ENCODE data around the gene OSGIN1. TPM values are rescaled to one million over a fixed set of nuclear protein-coding genes. Genes with fewer than 3 reads are reported as not detected.

OSGIN1 gene
- total and polyA plus RNA-seq, 8 donors: 3.6 to 15.9 (median 3.9) TPM

- peak in 1 of 6 donors; percentile 41 for DNase-seq
- no peak for ATAC-seq
- H3K27ac ChIP-seq: no peak overlapping the region
- TF ChIP-seq CTCF (IDR thresholded peaks at IDR 0.05): no peak
- 82 to 89% methylated on average over 22 of the region's 22 CpGs for WGBS, 2 donors
- H3K9me3 ChIP-seq: no peaks in the 10 kb centered on the region
- H3K27me3 ChIP-seq: no peaks in the 10 kb centered on the region
- intact Hi-C loops (cut with DNase I): loop anchor here in 2 of 3 donors (10.0 kb wide), 2 partner anchors 81 to 211 kb away; partner anchors contain the start of gene SLC38A8 (in 1 of the 2)
- no peak for FAIRE-seq
- H3K4me1 ChIP-seq: no peaks in the 10 kb centered on the region
- no peak overlapping the region for H3K4me3 ChIP-seq
- peaks cover 0 to 31% (median 6%) of the 10 kb centered on the region in 3 donors for H3K36me3 ChIP-seq
These were observed 10.5 kb downstream of the OSGIN1 start for GRCh38 chr16:83963277-83964119.

- intact Hi-C loops (cut with DNase I): loop anchor here in 2 of 3 donors (5.0 to 10.0 kb wide), 3 partner anchors 80 to 210 kb away; partner anchors contain the start of gene SLC38A8 (in 1 of the 2)
- H3K27ac ChIP-seq: no peak overlapping the region
- peak in 1 of 6 donors; percentile 65 for DNase-seq
- no peak for TF ChIP-seq CTCF (IDR thresholded peaks at IDR 0.05)
- 92 to 93% methylated on average over 26 of the region's 26 CpGs for whole genome bisulfite sequencing, 2 donors
- no peak overlapping the region for H3K4me3 ChIP-seq
- no peaks in the 10 kb centered on the region for H3K9me3 ChIP-seq
- H3K36me3 ChIP-seq: peaks cover 0 to 23% (median 0%) of the 10 kb centered on the region in 3 donors
- H3K27me3 ChIP-seq: no peaks in the 10 kb centered on the region
- no peaks in the 10 kb centered on the region for H3K4me1 ChIP-seq
- FAIRE-seq: no peak
- no peak for ATAC-seq
These were observed 11.8 kb downstream of the OSGIN1 start for GRCh38 chr16:83964684-83965443.

- no peak for ATAC-seq
- no peak for TF ChIP-seq CTCF (IDR thresholded peaks at IDR 0.05)
- intact Hi-C loops (cut with DNase I): loop anchor here in 2 of 3 donors (5.0 to 10.0 kb wide), 3 partner anchors 79 to 209 kb away; partner anchors contain the start of gene SLC38A8 (in 1 of the 2)
- Histone ChIP-seq H3K27me3 (no peaks in the 10 kb centered on the region), H3K9me3 (no peaks in the 10 kb centered on the region), H3K27ac (no peak overlapping the region), H3K36me3 (peaks cover 0 to 17% (median 0%) of the 10 kb centered on the region in 3 donors), H3K4me1 (no peaks in the 10 kb centered on the region), H3K4me3 (no peak overlapping the region)
- DNase-seq: peak in 1 of 6 donors; percentile 69
- FAIRE-seq: no peak
- 89 to 92% methylated on average over 36 of the region's 36 CpGs for WGBS, 2 donors
These were observed 12.6 kb downstream of the OSGIN1 start for GRCh38 chr16:83965444-83966152.

- H3K4me1 ChIP-seq: no peaks in the 10 kb centered on the region
- no peak for TF ChIP-seq CTCF (IDR thresholded peaks at IDR 0.05)
- H3K4me3 ChIP-seq: no peak overlapping the region
- H3K36me3 ChIP-seq: peaks cover 0 to 11% (median 0%) of the 10 kb centered on the region in 3 donors
- peak in 1 of 6 donors; percentile 67 for DNase-seq
- intact Hi-C loops (cut with DNase I): loop anchor here in 2 of 3 donors (5.0 to 10.0 kb wide), 3 partner anchors 79 to 209 kb away; partner anchors contain the start of gene SLC38A8 (in 1 of the 2)
- 92 to 93% methylated on average over 9 to 13 of the region's 13 CpGs for WGBS, 2 donors
- no peak for FAIRE-seq
- H3K9me3 ChIP-seq: no peaks in the 10 kb centered on the region
- no peaks in the 10 kb centered on the region for H3K27me3 ChIP-seq
- no peak overlapping the region for H3K27ac ChIP-seq
- ATAC-seq: no peak
These were observed 13.2 kb downstream of the OSGIN1 start for GRCh38 chr16:83966153-83966696.
